Neutrophil (primary cell): ENCODE data around the gene ALDH8A1.

ENCODE experiments used
- H3K27ac ChIP-seq: fragments of 200-600 bp; sonication (generic); 2 replicates; pipeline ENCODE4 v1.5.1; 2016; ENCODE audit warnings: mild to moderate bottlenecking, moderate library complexity
- H3K27me3 ChIP-seq: fragments of 200-600 bp; sonication (generic); 2 replicates; pipeline ENCODE4 v1.6.0; 2016; ENCODE audit warnings: mild to moderate bottlenecking
- H3K36me3 ChIP-seq: fragments of 200-600 bp; sonication (generic); 2 replicates; pipeline ENCODE4 v1.5.1; 2017
- H3K4me1 ChIP-seq, 2 experiments: fragments of 200-600 bp in 1 of 2; sonication (generic) in 1 of 2; 1 replicate in 1 of 2; 2 replicates in 1 of 2; pipeline versions ENCODE4 v1.5.1 to v1.6.1; 2013 to 2016; ENCODE audit warnings: low read depth in 1 of 2, low read length in 1 of 2, mild to moderate bottlenecking in 1 of 2, moderate library complexity in 1 of 2; ENCODE audit not compliant: control insufficient read depth in 1 of 2, insufficient read depth in 1 of 2
- H3K4me3 ChIP-seq, 2 experiments: fragments of 200-600 bp in 1 of 2; sonication (generic) in 1 of 2; 1 replicate in 1 of 2; 2 replicates in 1 of 2; pipeline ENCODE4 v1.5.1; 2013 to 2016; ENCODE audit warnings: low read depth in 1 of 2, low read length in 1 of 2, mild to moderate bottlenecking in 1 of 2, moderate library complexity in 1 of 2
- H3K9me3 ChIP-seq: fragments of 200-600 bp; sonication (generic); 2 replicates; pipeline ENCODE4 v1.5.1; 2016
- TF ChIP-seq, protein P1 (sequence below): fragments of 200-600 bp; sonication (generic); IDR thresholded peaks from 2 replicates; pipeline ENCODE4 v1.5.1; 2016; ENCODE audit warnings: antibody characterized with exemption

The ALDH8A1 gene

DNA sequence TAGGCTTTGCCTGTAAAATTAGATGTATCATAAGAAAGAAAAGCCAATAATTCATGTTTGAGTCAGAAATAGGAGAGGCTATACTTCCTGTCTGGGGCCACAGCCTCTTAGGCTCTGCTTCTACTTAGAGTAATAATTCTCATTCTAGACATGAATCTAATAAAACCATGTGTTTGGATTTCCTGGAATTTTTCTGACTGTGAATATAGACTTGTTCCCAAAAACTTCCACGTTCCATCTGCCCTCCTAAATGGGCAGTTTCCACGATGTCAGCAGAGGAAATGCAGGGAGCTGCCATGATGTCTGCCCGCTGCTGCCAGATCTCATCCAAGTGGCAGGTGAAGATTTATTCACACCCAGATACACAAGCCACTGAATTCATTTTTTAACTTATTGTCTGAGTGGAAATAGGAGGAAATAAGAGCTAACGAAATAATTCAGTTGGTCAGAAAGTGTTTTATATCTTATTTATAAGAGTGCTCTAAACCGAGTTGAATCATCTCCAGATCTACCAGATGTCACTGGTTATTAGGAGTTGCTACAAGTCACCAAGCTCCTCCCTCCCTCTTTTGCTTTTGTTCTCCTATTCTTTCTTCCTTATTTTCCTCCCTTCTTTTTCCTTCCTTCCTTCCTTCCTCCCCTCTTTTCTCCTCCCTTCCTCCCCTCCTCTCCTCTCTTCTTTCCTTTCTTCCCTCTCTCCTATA is 69.3 kb downstream of the ALDH8A1 start:
- H3K9me3 ChIP-seq: no peaks in the 10 kb centered on the region
- no peaks in the 10 kb centered on the region for H3K4me1 ChIP-seq
- no peak overlapping the region for H3K27ac ChIP-seq
- H3K36me3 ChIP-seq: no peaks in the 10 kb centered on the region
- H3K4me3 ChIP-seq: no peak overlapping the region
- H3K27me3 ChIP-seq: no peaks in the 10 kb centered on the region
- TF ChIP-seq, protein P1, sequence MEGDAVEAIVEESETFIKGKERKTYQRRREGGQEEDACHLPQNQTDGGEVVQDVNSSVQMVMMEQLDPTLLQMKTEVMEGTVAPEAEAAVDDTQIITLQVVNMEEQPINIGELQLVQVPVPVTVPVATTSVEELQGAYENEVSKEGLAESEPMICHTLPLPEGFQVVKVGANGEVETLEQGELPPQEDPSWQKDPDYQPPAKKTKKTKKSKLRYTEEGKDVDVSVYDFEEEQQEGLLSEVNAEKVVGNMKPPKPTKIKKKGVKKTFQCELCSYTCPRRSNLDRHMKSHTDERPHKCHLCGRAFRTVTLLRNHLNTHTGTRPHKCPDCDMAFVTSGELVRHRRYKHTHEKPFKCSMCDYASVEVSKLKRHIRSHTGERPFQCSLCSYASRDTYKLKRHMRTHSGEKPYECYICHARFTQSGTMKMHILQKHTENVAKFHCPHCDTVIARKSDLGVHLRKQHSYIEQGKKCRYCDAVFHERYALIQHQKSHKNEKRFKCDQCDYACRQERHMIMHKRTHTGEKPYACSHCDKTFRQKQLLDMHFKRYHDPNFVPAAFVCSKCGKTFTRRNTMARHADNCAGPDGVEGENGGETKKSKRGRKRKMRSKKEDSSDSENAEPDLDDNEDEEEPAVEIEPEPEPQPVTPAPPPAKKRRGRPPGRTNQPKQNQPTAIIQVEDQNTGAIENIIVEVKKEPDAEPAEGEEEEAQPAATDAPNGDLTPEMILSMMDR: no peak

DNA sequence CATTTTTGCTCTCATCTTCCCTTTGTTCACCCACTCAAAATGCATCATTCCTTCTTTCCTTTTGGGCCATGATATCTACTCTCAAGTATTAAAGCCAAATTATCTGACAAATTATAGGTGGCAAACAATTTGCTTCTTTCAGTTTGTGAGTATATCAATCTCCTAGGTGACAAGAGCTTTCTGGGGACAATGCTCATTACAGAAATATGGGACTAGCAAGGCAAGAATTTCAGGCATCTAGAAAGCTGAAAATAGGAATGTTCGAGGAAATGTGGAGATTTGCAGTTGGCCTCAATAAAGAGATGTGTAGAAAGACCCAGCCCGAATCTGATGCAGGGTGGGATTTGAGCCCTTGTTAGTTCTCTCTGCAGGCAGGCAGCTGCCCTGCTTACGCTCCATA is 71.8 kb downstream of the ALDH8A1 start:
- Histone ChIP-seq H3K4me3 (no peak overlapping the region), H3K9me3 (no peaks in the 10 kb centered on the region), H3K4me1 (no peaks in the 10 kb centered on the region), H3K36me3 (no peaks in the 10 kb centered on the region), H3K27ac (no peak overlapping the region), H3K27me3 (no peaks in the 10 kb centered on the region)
- TF ChIP-seq, protein P1: no peak

DNA sequence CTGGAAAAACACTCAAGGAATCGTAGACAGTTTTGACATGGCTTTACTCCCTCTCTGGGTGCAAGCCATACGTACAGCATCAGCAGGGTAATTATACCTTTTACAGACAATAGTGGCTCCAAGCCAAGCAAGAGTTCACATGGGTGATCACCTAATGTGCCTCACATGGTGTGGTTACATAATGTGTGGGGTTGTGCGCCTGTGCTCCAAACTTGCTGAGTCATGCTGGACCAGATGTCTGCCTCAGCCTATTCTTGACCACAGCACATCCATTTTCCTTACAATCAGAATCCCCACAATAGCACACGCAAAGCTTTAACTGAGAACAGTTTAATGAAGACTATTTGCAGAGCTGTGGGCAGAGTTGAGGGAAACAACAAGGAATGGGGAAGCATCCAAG is 74.5 kb downstream of the ALDH8A1 start:
- Histone ChIP-seq H3K4me1 (no peaks in the 10 kb centered on the region), H3K9me3 (no peaks in the 10 kb centered on the region), H3K27me3 (no peaks in the 10 kb centered on the region), H3K4me3 (no peak overlapping the region), H3K27ac (no peak overlapping the region), H3K36me3 (no peaks in the 10 kb centered on the region)
- TF ChIP-seq, protein P1: no peak

DNA sequence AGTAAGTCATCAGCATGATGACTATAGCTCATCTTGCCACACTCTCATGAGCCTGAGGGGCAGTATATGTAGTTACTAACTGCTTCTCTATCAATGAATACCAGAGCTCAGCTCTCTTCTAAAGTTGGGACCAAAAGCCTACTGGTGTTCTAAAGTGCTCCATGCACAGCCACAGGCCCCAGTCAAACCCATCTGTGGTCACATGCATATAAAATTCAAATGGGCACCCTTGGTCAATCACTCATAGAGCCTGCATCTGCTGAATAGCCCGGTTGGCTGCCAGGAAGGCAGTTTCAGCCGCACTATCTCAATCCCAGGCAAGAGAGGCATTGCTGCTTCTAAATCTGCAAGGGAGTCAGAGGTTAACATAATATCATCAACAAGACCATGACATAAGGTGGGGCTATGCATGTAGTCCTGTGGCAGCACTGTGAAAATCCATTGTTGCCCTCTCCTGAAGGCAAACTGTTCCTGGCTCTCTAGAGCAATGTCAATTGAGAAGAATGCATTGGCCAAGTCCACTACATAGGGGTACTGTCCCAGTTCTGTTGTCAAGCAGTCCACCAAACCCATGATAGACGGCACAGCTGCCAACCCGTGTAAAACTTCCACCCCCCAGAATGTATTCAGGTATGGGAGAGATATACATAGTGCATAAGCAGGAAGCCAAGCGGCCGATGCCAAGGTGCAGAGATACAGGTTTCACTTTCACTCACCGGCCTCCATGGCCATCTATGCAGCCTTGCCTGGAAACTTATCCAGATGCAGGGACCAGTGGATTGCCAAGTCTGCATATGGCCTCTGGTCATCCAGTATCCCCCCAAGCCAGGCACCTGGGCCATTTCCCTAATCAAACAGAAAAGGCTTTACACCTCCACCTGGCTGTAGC is 76.2 kb downstream of the ALDH8A1 start:
- H3K36me3 ChIP-seq: no peaks in the 10 kb centered on the region
- H3K4me3 ChIP-seq: no peak overlapping the region
- no peaks in the 10 kb centered on the region for H3K4me1 ChIP-seq
- H3K27me3 ChIP-seq: no peaks in the 10 kb centered on the region
- H3K9me3 ChIP-seq: no peaks in the 10 kb centered on the region
- no peak overlapping the region for H3K27ac ChIP-seq
- TF ChIP-seq, protein P1: no peak

DNA sequence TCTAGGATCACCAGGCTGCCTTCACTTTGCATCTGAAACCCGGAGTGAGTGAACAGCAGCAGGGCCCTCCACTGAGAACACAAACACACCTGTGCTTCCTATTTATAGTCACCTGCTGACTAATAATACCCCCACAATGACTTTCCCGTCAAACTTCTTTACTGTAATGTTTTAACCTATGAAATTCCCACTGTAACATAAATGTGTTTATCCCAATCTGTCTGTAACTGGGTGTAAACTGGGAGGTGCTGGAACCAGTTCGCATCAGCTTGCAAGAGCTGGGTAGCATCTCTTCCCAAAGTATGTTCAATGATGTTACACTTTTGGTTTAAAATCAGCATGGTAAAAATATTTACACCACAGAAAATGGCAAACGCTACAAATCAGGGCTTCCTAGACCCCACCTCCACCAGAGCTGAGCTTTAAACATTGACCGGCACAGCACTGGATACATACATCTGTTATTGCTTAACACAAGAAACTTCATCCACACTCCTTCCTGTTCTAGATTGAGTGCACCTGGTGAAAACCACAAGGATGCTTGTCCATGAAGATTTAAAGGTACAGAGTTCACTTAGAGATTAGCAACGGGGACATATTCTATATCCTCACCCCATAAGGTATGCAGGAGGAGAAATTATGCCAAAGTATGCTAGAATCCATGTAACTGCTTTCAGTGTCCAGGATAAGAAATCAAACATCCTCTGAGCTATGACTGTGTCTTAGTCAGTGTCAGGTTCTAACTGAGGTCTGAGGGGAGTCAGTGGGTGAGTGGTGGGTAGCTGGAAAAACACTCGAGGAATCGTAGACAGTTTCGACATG is 79.0 kb downstream of the ALDH8A1 start:
- no peaks in the 10 kb centered on the region for H3K4me1 ChIP-seq
- H3K9me3 ChIP-seq: no peaks in the 10 kb centered on the region
- TF ChIP-seq, protein P1: no peak
- no peak overlapping the region for H3K4me3 ChIP-seq
- H3K27me3 ChIP-seq: peaks cover 6% of the 10 kb centered on the region
- no peak overlapping the region for H3K27ac ChIP-seq
- H3K36me3 ChIP-seq: no peaks in the 10 kb centered on the region
